MCF 10A (cell line): ENCODE measurements around the gene SLC34A1. TPM values are rescaled to one million over a fixed set of nuclear protein-coding genes. Genes with fewer than 3 reads are reported as not detected.

Experiments used
- BruUV-seq: library from RNA; stranded (reverse); fragments of 400-500 nt; replicated peaks from 2 replicates; lab custom pipeline; 2021; lab: Mats Ljungman, UMichigan
- CTCF ChIA-PET: fragments of 300-600 bp; sonication (Branson Sonifier 250); formaldehyde crosslinking; extraction: SDS; loops from one replicate; lab custom pipeline; 2021; ENCODE audit warnings: antibody characterized with exemption, inconsistent platforms; lab: Yijun Ruan, JAX
- POLR2A ChIA-PET: fragments of 300-600, 350-650 bp; sonication (Branson Sonifier 250); formaldehyde crosslinking; extraction: SDS; loops from one replicate; lab custom pipeline; 2020; ENCODE audit warnings: antibody characterized with exemption, inconsistent platforms; lab: Yijun Ruan, JAX
- DNase-seq: peaks from one replicate; pipeline ENCODE4 v3.0.0-alpha.2; 2018; ENCODE audit not compliant: unreplicated experiment
- H3K27ac Mint-ChIP-seq: one replicate; pipeline ENCODE4 v1.8.0; 2022; ENCODE audit warnings: mild to moderate bottlenecking, low read depth, mixed read lengths; ENCODE audit not compliant: unreplicated experiment
- H3K27me3 Mint-ChIP-seq: one replicate; pipeline ENCODE4 v1.8.0; 2022; ENCODE audit warnings: mixed read lengths; ENCODE audit not compliant: insufficient read depth, unreplicated experiment
- H3K36me3 Mint-ChIP-seq: one replicate; pipeline ENCODE4 v1.8.0; 2022; ENCODE audit warnings: mild to moderate bottlenecking, moderate library complexity, mixed read lengths; ENCODE audit not compliant: insufficient read depth, unreplicated experiment
- H3K4me1 Mint-ChIP-seq: one replicate; pipeline ENCODE4 v1.8.0; 2022; ENCODE audit warnings: mixed read lengths; ENCODE audit not compliant: insufficient read depth, unreplicated experiment
- H3K4me3 Mint-ChIP-seq: one replicate; pipeline ENCODE4 v1.8.0; 2022; ENCODE audit warnings: mild to moderate bottlenecking, moderate library complexity, mixed read lengths; ENCODE audit not compliant: unreplicated experiment
- H3K9me3 Mint-ChIP-seq: one replicate; pipeline ENCODE4 v1.8.0; 2022; ENCODE audit warnings: mixed read lengths; ENCODE audit not compliant: unreplicated experiment
- CTCF ChIP-seq: fragments of 200-600 bp; IDR thresholded peaks from one replicate; pipeline ENCODE4 v1.8.0; 2022; ENCODE audit warnings: antibody characterized with exemption, mild to moderate bottlenecking; ENCODE audit not compliant: unreplicated experiment
- intact Hi-C: fragments of 100-400 bp; cut with micrococcal nuclease; formaldehyde crosslinking; loops from 2 replicates; pipeline ENCODE4 v1.14.1; 2022
- total RNA-seq: library from RNA; stranded (reverse); gene quantifications from 2 replicates; pipeline ENCODE4 v1.2.3, GENCODE V29; 2022

Gene SLC34A1
- total RNA-seq, 1 experiment from 2014 or later: not detected

GRCh38 chr5:177397875-177398390, 13.7 kb downstream of the SLC34A1 start:
- intact Hi-C loops: no loop called here
- H3K9me3 Mint-ChIP-seq: no peaks in the 10 kb centered on the region
- no peak for DNase-seq
- H3K27ac Mint-ChIP-seq: no peak overlapping the region
- ChIA-PET POLR2A (no interaction called here), CTCF (interaction anchor here (0.7 to 2.0 kb wide), 5 partner anchors 8 to 103 kb away, joined by 3 to 10 read pairs (median 4); no protein-coding TSS in a partner anchor)
- H3K27me3 Mint-ChIP-seq: no peaks in the 10 kb centered on the region
- H3K4me3 Mint-ChIP-seq: no peak overlapping the region
- TF ChIP-seq CTCF: no peak
- H3K36me3 Mint-ChIP-seq: peaks cover 5% of the 10 kb centered on the region
- H3K4me1 Mint-ChIP-seq: peaks cover 10% of the 10 kb centered on the region
- BruUV-seq: no TSS peak

- no peak for TF ChIP-seq CTCF
Observed at GRCh38 chr5:177399997-177400868, 16.0 kb downstream of the SLC34A1 start, which contains the start of gene PFN3. Gene PFN3, minus strand, starts transcription at chr5:177400661. Its CDS starts 85 bp downstream, at chr5:177400576.

GRCh38 chr5:177402271-177403043, 18.2 kb downstream of the SLC34A1 start:
- Mint-ChIP-seq H3K4me3 (peak overlapping the region; percentile 87), H3K36me3 (peaks cover 13% of the 10 kb centered on the region), H3K27ac (peak overlapping the region; percentile 19), H3K9me3 (no peaks in the 10 kb centered on the region), H3K27me3 (no peaks in the 10 kb centered on the region), H3K4me1 (peaks cover 25% of the 10 kb centered on the region)
- intact Hi-C loops: loop anchor here (1.0 to 2.0 kb wide), 5 partner anchors 12 to 288 kb away; no protein-coding TSS in a partner anchor
- DNase-seq: peak; percentile 92
- TF ChIP-seq CTCF: peak; percentile 73
- BruUV-seq: no TSS peak
- POLR2A ChIA-PET: interaction anchor here (0.8 to 7.3 kb wide), 20 partner anchors 10 to 866 kb away, joined by 3 to 202 read pairs (median 6); partner anchors contain the start of genes DDX41, GRK6, LMAN2 and PDLIM7
- CTCF ChIA-PET: interaction anchor here (0.5 to 8.5 kb wide), 35 partner anchors 10 to 289 kb away, joined by 3 to 277 read pairs (median 6); partner anchors contain the start of genes GRK6, LMAN2, MXD3 and PRR7

More at GRCh38 chr5:177399997-177400868, 16.0 kb downstream of the SLC34A1 start, which contains the start of gene PFN3:
- no TSS peak for BruUV-seq
- ChIA-PET POLR2A (interaction anchor here (7.3 kb wide), 1 partner anchor 51 kb away, joined by 202 read pairs; the partner anchor contains the start of gene PRR7), CTCF (interaction anchor here (1.7 to 7.8 kb wide), 4 partner anchors 8 to 101 kb away, joined by 5 to 277 read pairs (median 159); partner anchors contain the start of gene PRR7)
- Mint-ChIP-seq H3K27me3 (no peaks in the 10 kb centered on the region), H3K9me3 (no peaks in the 10 kb centered on the region), H3K4me1 (peaks cover 23% of the 10 kb centered on the region), H3K4me3 (no peak within 1 kb of the TSS), H3K27ac (no peak within 1 kb of the TSS), H3K36me3 (peaks cover 13% of the 10 kb centered on the region)
- DNase-seq: no peak
- intact Hi-C loops: no loop called here
